ENCODE measurements around the gene MAP2K7. TPM values are rescaled to one million over a fixed set of nuclear protein-coding genes. Genes with fewer than 3 reads are reported as not detected.
"Not testable (repeated sequence)": the region's sequence is repeated elsewhere in the genome, so short reads cannot be mapped to it uniquely, and the experiment has no call there.

Gene MAP2K7
- total RNA-seq, 1 experiment from 2014 or later = 59.1 TPM

GRCh38 chr19:7857727-7858108 is 46.0 kb upstream of the MAP2K7 start:
- Histone ChIP-seq H2AFZ (ENCODE audit: low read depth, low read length, poor library complexity, severe bottlenecking) (no peak overlapping the region), H3K79me2 (ENCODE audit: insufficient read depth, low read length) (no peaks in the 10 kb centered on the region), H3K9ac (ENCODE audit: low read length) (no peak overlapping the region), H3K27me3 (ENCODE audit: insufficient read depth, low read length) (no peaks in the 10 kb centered on the region), H3K27ac (ENCODE audit: low read depth, low read length) (no peak overlapping the region), H3K4me1 (ENCODE audit: control insufficient read depth in 1 of 2, insufficient read depth in 2 of 2, low read length in 2 of 2) (peaks cover 10 to 27% of the 10 kb centered on the region in 2 experiments; a peak in 3 of 4 replicates), H3K9me2 (ENCODE audit: insufficient read depth) (no peaks in the 10 kb centered on the region), H3K4me2 (ENCODE audit: low read length) (no peak overlapping the region), H4K20me1 (ENCODE audit: insufficient read depth) (no peaks in the 10 kb centered on the region), H3K36me3 (ENCODE audit: control insufficient read depth in 1 of 2, insufficient read depth in 2 of 2, low read length in 2 of 2) (no peaks in the 10 kb centered on the region), H3K4me3 (replicated peaks in 1 of 2; ENCODE audit: low read depth in 1 of 2, low read length in 2 of 2) (no peak overlapping the region), H3K9me3 (ENCODE audit: control insufficient read depth in 1 of 2, insufficient read depth in 1 of 2, low read depth in 1 of 2, low read length in 2 of 2) (no peaks in the 10 kb centered on the region)
- ChIA-PET POLR2A (no interaction called here), RAD21 (ENCODE audit: low non-redundant PET in 1 of 2, low total read pairs in 2 of 2, uncharacterized antibody in 2 of 2, unreplicated experiment in 2 of 2) (no interaction called here), CTCF (interaction anchor here (1.4 kb wide), 1 partner anchor 12 kb away, joined by 6 read pairs; no protein-coding TSS in a partner anchor)
- BruUV-seq (replicated peaks) = no TSS peak
- ATAC-seq (no peak), DNase-seq (ENCODE audit: low read depth, low spot score) (no peak)
- no peak for TF ChIP-seq EGR1 (IDR thresholded peaks at IDR 0.05; ENCODE audit: low read depth)
- TF ChIP-seq SRF (IDR thresholded peaks at IDR 0.05; ENCODE audit: low read depth) = no peak
- intact Hi-C loops (cut with micrococcal nuclease) = no loop called here

DNA sequence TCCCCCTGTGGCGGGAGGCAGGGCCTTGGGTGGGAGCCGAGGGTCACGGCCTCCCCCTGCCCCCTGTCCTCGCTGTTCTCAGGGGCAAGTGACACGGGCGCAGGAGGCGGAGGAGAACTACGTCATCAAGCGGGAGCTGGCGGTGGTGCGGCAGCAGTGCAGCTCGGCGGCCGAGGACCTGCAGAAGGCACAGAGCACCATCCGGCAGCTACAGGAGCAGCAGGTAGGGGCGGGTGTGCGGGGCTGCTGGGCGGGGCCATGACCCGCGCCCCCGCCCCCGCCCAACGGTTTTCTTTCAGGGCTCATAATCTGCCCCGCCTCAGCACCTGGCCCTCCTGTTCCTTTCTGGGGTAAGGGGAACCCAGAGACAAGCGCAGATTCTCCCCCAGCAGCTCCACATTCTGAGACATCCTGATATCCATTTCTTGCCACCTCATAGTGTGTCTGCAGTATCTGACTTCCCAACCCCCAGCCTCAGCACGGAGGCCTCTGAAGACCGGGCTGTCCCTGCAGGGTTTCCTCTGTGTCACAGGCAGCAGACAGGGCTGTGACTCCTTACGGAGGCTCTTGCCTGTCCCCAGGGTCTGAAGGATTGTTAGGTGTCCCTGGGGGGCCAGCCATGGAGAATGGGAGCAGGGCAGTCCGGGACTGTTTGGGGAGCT is 45.4 kb upstream of the MAP2K7 start:
- Histone ChIP-seq H3K27ac (ENCODE audit: low read depth, low read length) (no peak overlapping the region), H3K27me3 (ENCODE audit: insufficient read depth, low read length) (no peaks in the 10 kb centered on the region), H2AFZ (ENCODE audit: low read depth, low read length, poor library complexity, severe bottlenecking) (no peak overlapping the region), H3K9ac (ENCODE audit: low read length) (no peak overlapping the region), H3K9me2 (ENCODE audit: insufficient read depth) (no peaks in the 10 kb centered on the region), H3K4me2 (ENCODE audit: low read length) (no peak overlapping the region), H3K4me1 (ENCODE audit: control insufficient read depth in 1 of 2, insufficient read depth in 2 of 2, low read length in 2 of 2) (peaks cover 5 to 22% of the 10 kb centered on the region in 2 experiments; a peak in 3 of 4 replicates), H3K9me3 (ENCODE audit: control insufficient read depth in 1 of 2, insufficient read depth in 1 of 2, low read depth in 1 of 2, low read length in 2 of 2) (no peaks in the 10 kb centered on the region), H4K20me1 (ENCODE audit: insufficient read depth) (no peaks in the 10 kb centered on the region), H3K79me2 (ENCODE audit: insufficient read depth, low read length) (no peaks in the 10 kb centered on the region), H3K36me3 (ENCODE audit: control insufficient read depth in 1 of 2, insufficient read depth in 2 of 2, low read length in 2 of 2) (no peaks in the 10 kb centered on the region), H3K4me3 (replicated peaks in 1 of 2; ENCODE audit: low read depth in 1 of 2, low read length in 2 of 2) (no peak overlapping the region)
- ChIA-PET POLR2A (no interaction called here), CTCF (interaction anchor here (1.4 kb wide), 1 partner anchor 11 kb away, joined by 6 read pairs; no protein-coding TSS in a partner anchor), RAD21 (ENCODE audit: low non-redundant PET in 1 of 2, low total read pairs in 2 of 2, uncharacterized antibody in 2 of 2, unreplicated experiment in 2 of 2) (no interaction called here)
- intact Hi-C loops (cut with micrococcal nuclease) = no loop called here
- no peak for DNase-seq (ENCODE audit: low read depth, low spot score)
- no TSS peak for BruUV-seq (replicated peaks)
- ATAC-seq = no peak
- TF ChIP-seq YY1 (IDR thresholded peaks at IDR 0.05; ENCODE audit: extremely low read depth, insufficient replicate concordance, low read depth, low read length) (no peak), SP1 (IDR thresholded peaks at IDR 0.05; ENCODE audit: low read depth) (no peak), EZH2 (IDR thresholded peaks at IDR 0.05) (no peak)

GRCh38 chr19:7859087-7859486 is 44.6 kb upstream of the MAP2K7 start:
- H2AFZ ChIP-seq (ENCODE audit: low read depth, low read length, poor library complexity, severe bottlenecking); H3K79me2 ChIP-seq (ENCODE audit: insufficient read depth, low read length); H3K36me3 ChIP-seq (ENCODE audit: control insufficient read depth in 1 of 2, insufficient read depth in 2 of 2, low read length in 2 of 2); BruUV-seq (replicated peaks); ATAC-seq; DNase-seq (ENCODE audit: low read depth, low spot score); H3K4me3 ChIP-seq (replicated peaks in 1 of 2; ENCODE audit: low read depth in 1 of 2, low read length in 2 of 2); H3K9me2 ChIP-seq (ENCODE audit: insufficient read depth); H3K27me3 ChIP-seq (ENCODE audit: insufficient read depth, low read length); intact Hi-C loops (cut with micrococcal nuclease); H3K27ac ChIP-seq (ENCODE audit: low read depth, low read length); CTCF ChIA-PET; H3K9ac ChIP-seq (ENCODE audit: low read length); H3K9me3 ChIP-seq (ENCODE audit: control insufficient read depth in 1 of 2, insufficient read depth in 1 of 2, low read depth in 1 of 2, low read length in 2 of 2); POLR2A ChIA-PET; H3K4me2 ChIP-seq (ENCODE audit: low read length); RAD21 ChIA-PET (ENCODE audit: low non-redundant PET in 1 of 2, low total read pairs in 2 of 2, uncharacterized antibody in 2 of 2, unreplicated experiment in 2 of 2); H4K20me1 ChIP-seq (ENCODE audit: insufficient read depth): not testable (repeated sequence)
- H3K4me1 ChIP-seq (ENCODE audit: control insufficient read depth in 1 of 2, insufficient read depth in 2 of 2, low read length in 2 of 2) = peaks cover 0 to 13% of the 10 kb centered on the region in 2 experiments; a peak in 2 of 4 replicates

Data from HCT116 (cell line).